HG03342 (cell line): ENCODE data around the gene NCOA5.

Experiments used
- ATAC-seq: cut with Tn5 transposase; IDR thresholded peaks from one replicate; pipeline ENCODE4 v1.9.1; 2021; ENCODE audit warnings: mild to moderate bottlenecking, moderate library complexity; ENCODE audit not compliant: unreplicated experiment

NCOA5 gene

GRCh38 chr20:46063151-46063550 is 26.6 kb downstream of the NCOA5 start:
- ATAC-seq, result no peak

DNA sequence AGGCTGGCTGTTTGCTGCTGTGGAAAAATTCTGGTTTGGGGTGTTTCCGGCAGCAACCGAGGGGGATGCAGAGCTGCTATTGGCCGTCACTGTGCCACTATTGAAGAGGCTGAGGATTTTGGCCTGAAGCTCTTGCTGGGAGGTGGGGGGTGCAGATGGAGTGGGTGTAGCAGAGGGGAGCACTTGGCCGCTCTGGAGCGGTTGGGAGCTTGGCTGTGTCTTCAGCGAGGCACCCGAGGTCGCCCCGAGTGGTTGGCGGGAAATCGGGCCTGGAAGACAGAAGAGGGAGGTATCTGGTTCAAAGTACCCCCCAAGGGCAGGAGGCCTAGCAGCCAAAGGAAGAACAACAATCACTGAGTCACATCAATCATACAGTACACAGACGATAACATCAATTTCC is 27.1 kb downstream of the NCOA5 start:
- ATAC-seq, result no peak

GRCh38 chr20:46062151-46062550 is 27.6 kb downstream of the NCOA5 start:
- no peak for ATAC-seq

DNA sequence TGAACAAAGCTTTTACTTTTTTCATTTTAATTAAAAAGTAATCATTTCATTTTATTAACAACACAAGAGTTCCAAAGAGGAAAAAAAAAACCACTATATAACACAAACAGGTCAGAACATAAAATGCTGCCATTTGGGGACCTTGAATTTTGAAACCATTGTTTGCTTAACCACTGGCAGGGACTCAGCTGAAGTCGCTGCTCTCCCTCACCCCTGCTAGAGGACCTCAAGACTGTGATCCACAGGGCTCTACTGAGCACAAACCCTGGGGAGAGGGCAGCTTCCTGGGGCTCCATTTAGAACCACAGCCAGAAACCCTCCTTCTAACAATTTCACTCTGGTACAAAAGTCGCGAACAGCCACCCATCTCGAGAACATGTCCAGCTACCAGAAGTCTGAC is 28.8 kb downstream of the NCOA5 start:
- no peak for ATAC-seq

- ATAC-seq, result no peak
Observed at GRCh38 chr20:46060301-46060881, 29.4 kb downstream of the NCOA5 start.

DNA sequence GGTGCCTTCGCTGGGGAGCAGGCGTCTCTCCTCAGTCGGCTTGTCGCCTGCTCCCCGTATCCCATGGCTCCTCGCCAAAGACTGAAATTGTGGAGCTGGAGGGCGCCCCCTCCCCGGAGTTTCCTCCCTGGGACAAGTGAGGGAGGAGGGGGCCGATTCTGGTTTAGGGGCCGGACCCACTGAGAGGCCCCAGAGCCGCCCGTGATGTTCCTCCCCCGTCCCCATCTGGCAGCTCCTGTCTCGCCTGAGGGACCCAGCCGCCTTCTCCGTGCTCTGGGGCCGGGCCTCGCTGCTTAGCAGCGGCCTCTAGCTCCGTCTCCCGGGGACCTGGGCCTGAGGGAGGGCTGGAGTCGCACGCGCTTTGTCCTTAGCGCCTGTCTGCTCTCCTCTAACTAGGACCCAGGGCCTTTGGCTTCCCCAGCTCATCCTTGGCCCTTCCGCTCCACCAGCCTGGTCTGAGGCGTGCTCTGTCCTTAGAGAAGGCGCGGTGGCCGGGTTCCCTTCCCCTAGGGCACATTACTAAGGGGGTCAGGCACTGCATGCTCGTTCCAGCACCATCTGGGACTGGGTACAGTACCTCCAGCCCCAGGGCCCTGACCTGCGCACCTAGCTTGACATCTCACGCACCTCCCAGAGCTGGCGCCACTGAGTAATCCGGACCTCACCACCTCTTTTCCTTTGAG is 31.0 kb downstream of the NCOA5 start:
- no peak for ATAC-seq

DNA sequence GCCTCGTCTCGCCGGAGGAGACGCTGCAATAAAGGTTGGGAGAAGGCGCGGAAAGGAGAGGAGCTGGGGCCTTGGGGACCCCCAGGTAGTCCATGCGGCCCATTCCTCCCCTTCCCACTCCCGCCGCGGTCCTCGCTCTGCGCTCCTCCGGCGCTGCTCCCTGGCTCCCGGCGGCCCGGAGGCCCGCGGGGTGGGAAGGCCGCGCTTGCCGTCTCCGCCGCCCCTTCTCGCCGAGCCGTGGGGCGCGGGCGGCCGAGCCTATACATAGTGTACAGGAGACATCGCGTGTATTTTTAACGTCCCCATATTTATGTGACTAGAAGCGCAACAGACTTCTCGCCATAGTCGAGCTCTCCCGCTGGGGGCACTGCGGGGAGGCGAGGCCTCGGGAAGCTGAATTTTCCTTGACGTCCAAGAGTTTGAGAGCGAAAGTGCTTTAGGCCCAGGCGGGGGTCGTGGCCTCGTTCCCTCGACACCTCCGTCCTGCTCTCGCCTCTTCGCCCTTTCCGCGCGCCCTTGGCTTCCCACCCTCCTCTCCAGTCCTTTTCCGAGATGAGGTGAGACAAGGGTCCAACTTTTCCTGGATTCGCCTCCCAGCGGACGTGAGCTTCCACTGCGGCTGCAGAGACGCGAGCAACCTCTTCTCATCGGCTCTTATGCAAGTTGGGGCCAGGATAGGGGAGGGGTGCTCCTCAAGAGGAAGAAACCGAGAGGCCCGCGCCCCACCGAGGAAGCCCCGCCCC is 31.7 kb downstream of the NCOA5 start:
- ATAC-seq, result no peak

GRCh38 chr20:46056970-46057855 is 32.5 kb downstream of the NCOA5 start:
- no peak for ATAC-seq

GRCh38 chr20:46056027-46056833 is 33.5 kb downstream of the NCOA5 start:
- ATAC-seq, result no peak

DNA sequence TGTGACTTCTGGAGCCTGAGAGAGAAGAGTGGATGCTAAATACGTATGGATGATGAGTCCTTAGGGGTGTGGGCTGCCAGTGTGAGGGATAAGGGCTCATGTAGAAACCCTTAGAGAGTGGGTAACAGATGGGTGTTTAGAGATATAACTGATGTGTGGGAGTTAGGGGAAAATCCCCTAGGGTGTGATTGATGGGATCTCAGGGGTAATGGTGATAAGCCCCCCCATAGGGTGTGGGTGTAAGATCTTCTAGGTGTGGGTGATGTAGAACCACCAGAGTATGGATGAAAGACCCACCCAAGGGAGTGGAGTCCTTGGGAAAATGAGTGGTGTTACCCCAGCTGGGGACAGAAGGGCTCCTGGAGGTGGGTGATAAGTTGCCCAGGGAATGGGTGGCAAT is 34.5 kb downstream of the NCOA5 start:
- no peak for ATAC-seq

GRCh38 chr20:46054606-46055005 is 35.2 kb downstream of the NCOA5 start:
- no peak for ATAC-seq

- ATAC-seq, result no peak
Observed at GRCh38 chr20:46053416-46053815, 36.3 kb downstream of the NCOA5 start.

DNA sequence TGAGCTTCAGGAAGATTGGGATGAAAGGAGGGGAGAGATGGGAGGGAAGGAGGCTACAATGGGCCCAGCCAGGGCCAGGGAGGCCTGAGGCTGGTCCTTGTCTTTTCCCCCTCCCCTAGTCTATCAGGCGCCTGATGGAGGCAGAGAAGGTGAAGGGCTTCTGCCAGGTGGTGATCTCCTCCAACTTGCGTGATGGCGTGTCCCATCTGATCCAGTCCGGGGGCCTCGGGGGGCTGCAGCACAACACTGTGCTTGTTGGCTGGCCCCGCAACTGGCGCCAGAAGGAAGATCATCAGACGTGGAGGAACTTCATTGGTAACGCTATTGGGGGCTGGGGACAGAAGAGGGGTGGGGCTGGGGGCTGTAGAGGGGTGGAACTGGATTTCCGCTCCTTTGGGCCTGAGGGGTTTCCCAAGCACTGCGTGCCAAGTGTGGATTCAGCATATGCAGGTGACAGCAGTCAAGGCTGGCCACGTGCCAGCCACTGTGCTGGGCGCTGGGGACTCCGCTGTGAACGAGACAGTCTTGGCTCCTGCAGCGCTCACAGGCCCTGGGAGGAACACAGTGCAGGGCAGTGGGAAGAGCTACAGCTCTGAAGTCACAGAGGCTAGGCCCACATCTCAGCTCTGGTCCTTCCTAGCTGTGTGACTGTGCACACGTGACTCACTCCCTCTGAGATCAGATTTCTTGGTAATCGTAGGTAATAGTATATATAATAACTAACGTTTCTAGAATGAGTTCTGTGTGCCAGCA is 38.0 kb downstream of the NCOA5 start:
- no peak for ATAC-seq

GRCh38 chr20:46050885-46051284 is 38.9 kb downstream of the NCOA5 start:
- ATAC-seq, result no peak

DNA sequence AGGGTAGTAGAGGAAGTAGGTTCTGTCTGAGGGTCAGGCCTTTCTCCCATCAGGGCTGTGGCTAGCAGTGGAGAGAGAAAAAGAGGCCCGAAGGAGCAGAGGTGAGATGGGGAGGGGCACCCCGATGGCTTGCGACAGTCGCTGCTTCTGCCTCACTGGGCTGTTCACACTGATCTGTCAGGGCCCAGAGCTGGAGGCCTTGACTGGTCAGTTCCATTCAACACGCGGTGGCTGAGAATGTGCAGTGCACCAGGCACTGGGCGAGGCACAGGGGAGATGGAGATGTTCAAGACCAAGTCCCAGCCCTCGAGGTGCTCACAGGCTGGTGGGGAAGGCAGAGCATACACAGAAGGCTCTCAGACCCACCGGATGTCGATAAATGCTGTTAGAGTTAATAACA is 39.3 kb downstream of the NCOA5 start:
- no peak for ATAC-seq

DNA sequence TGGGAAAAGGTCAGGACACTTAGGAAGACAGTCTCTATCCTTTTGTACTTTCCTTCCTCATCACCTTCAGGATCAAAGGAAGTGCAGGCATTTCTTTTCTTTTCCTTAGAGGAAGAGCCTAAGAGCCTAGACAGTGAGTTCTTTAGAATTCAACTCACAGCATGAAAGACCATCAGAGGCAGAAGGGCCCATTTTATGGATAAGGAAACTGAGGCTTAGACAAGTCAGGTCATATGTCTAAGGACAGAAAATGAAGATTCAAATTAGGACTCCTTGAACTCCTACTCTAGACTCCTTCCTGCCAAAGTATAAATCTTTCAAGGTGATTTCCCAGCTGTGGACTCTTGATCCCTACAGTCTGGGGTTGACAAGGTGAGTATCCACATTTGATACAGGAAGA is 39.9 kb downstream of the NCOA5 start:
- no peak for ATAC-seq

DNA sequence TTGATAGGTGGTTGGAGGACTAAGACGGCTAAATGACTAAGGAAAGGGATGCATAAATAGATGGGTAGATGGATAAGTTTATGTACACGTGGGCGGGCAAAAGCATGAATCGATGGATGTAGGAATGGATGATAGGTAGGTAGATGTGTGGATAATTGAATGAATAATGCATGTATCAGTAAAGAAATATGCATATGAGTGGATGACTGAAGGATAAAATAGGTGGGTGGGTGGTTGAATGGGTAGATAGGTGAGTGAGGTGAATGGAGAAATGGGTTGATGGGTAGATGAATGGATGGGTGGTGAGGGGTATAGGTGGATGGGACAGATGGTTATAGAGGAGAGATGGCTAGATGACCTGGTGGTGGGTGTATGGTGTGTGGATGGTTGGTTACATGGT is 40.6 kb downstream of the NCOA5 start:
- ATAC-seq, result no peak

- ATAC-seq, result no peak
Observed at GRCh38 chr20:46047821-46048220, 41.9 kb downstream of the NCOA5 start.

DNA sequence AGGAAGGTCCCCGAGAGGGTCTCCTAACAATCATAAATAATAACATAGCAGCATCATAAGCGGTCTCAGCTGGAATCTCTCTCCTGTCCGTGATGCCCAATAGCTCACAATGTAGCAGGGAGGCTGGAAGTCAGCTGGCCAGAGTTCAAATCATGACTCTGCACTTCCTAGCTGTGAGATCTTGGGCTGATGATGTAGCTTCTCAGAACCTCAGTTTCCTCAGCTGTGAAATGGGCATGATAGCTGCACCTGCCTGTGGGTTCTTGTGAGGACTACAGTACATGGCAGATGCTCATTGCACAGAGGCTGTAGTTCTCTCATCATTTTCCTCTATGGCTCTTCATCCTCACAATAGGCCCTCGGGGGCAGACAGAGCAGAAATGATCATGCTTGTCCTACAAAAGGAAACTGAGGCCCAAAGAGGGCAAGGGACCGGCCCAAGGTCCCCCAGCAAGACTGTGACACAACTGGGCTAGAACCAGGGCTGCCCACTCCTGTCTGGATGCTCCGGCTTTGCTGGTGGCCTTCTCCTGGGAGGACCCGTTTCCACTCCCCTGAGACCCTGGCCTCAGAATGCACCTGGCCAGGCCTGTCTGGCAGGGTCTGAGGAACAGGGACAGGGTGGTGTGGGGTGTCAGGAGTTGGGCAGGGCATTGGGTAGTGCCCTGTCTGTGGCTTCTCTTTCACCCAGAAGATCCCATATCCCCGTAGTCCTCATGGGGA is 43.0 kb downstream of the NCOA5 start:
- no peak for ATAC-seq
